GM19043 (cell line): ENCODE measurements around the gene DNAJC17.
A peak's percentile ranks its signal among the peaks of the same experiment; 100 is the strongest.

Experiments
- ATAC-seq: cut with Tn5 transposase; IDR thresholded peaks from one replicate; pipeline ENCODE4 v1.9.1; 2021; ENCODE audit warnings: low read depth; ENCODE audit not compliant: unreplicated experiment

The DNAJC17 gene

GRCh38 chr15:40793216-40793989 is 13.9 kb downstream of the DNAJC17 start:
- no peak for ATAC-seq

GRCh38 chr15:40792394-40792793 is 14.9 kb downstream of the DNAJC17 start:
- no peak for ATAC-seq

GRCh38 chr15:40790718-40791117 is 16.6 kb downstream of the DNAJC17 start:
- no peak for ATAC-seq

- no peak for ATAC-seq
Measured at GRCh38 chr15:40789999-40790398, 17.3 kb downstream of the DNAJC17 start.

GRCh38 chr15:40789119-40789518 is 18.2 kb downstream of the DNAJC17 start:
- ATAC-seq: no peak

- no peak for ATAC-seq
Measured at GRCh38 chr15:40787991-40788390, 19.3 kb downstream of the DNAJC17 start.

GRCh38 chr15:40787344-40787841 is 19.9 kb downstream of the DNAJC17 start:
- no peak for ATAC-seq

GRCh38 chr15:40785814-40786213 is 21.5 kb downstream of the DNAJC17 start:
- ATAC-seq: no peak

GRCh38 chr15:40785164-40785563 is 22.1 kb downstream of the DNAJC17 start:
- no peak for ATAC-seq

- peak; percentile 63 for ATAC-seq
Measured at GRCh38 chr15:40782609-40783227, 24.6 kb downstream of the DNAJC17 start.

- no peak for ATAC-seq
Measured at GRCh38 chr15:40776537-40777141, 30.6 kb downstream of the DNAJC17 start.

- ATAC-seq: no peak
Measured at GRCh38 chr15:40775740-40776536, 31.3 kb downstream of the DNAJC17 start.

- no peak for ATAC-seq
Measured at GRCh38 chr15:40775007-40775406, 32.3 kb downstream of the DNAJC17 start.

- no peak for ATAC-seq
Measured at GRCh38 chr15:40773902-40774301, 33.4 kb downstream of the DNAJC17 start.

- no peak for ATAC-seq
Measured at GRCh38 chr15:40773496-40773895, 33.8 kb downstream of the DNAJC17 start.

GRCh38 chr15:40772014-40772413 is 35.3 kb downstream of the DNAJC17 start:
- no peak for ATAC-seq

- no peak for ATAC-seq
Measured at GRCh38 chr15:40771242-40771641, 36.0 kb downstream of the DNAJC17 start.

- no peak for ATAC-seq
Measured at GRCh38 chr15:40770147-40770721, 37.0 kb downstream of the DNAJC17 start.

- no peak for ATAC-seq
Measured at GRCh38 chr15:40769274-40770146, 37.8 kb downstream of the DNAJC17 start, which contains the start of gene C15orf62. TSS of gene C15orf62 (plus strand) at chr15:40769980. CDS start at chr15:40770496, 516 bp downstream.
